WTC11 (cell line): Measurements from ENCODE around the gene FBXO40.

Experiments
- CREM ChIP-seq: sonication (generic); formaldehyde crosslinking; IDR thresholded peaks from 2 replicates; pipeline ENCODE4 v1.8.1; 2022; ENCODE audit warnings: mild to moderate bottlenecking, missing genetic modification reagents, moderate library complexity
- ZNF232 ChIP-seq: sonication (generic); formaldehyde crosslinking; IDR thresholded peaks from 2 replicates; pipeline ENCODE4 v1.8.0; 2022; ENCODE audit warnings: mild to moderate bottlenecking, missing genetic modification reagents
- ZNF423 ChIP-seq: fragments of 250-450 bp; sonication (Bioruptor Pico); IDR thresholded peaks from 2 replicates; pipeline ENCODE4 v2.1.2; 2022; ENCODE audit warnings: mild to moderate bottlenecking, moderate library complexity
- TF ChIP-seq, protein P1 (sequence below): fragments of 250-450 bp; sonication (Bioruptor Pico); IDR thresholded peaks from 2 replicates; pipeline ENCODE4 v1.9.0; 2021; ENCODE audit warnings: moderate library complexity, mild to moderate bottlenecking, inconsistent platforms, borderline replicate concordance
- TF ChIP-seq, protein P2 (sequence below): sonication (generic); formaldehyde crosslinking; IDR thresholded peaks from 2 replicates; pipeline ENCODE4 v1.8.0; 2022; ENCODE audit warnings: mild to moderate bottlenecking, missing genetic modification reagents
- TF ChIP-seq, protein P3 (sequence below): sonication (generic); formaldehyde crosslinking; IDR thresholded peaks from 2 replicates; pipeline ENCODE4 v1.8.0; 2022; ENCODE audit warnings: mild to moderate bottlenecking, missing genetic modification reagents
- TF ChIP-seq, protein P4 (sequence below): fragments of 200-600 bp; IDR thresholded peaks from 2 replicates; pipeline ENCODE4 v1.8.0; 2022; ENCODE audit warnings: antibody characterized with exemption
- TF ChIP-seq, protein P5 (sequence below): fragments of 250-450 bp; sonication (Bioruptor Pico); IDR thresholded peaks from 2 replicates; pipeline ENCODE4 v1.9.0; 2021; ENCODE audit warnings: mild to moderate bottlenecking
- TF ChIP-seq, protein P6 (sequence below): sonication (generic); formaldehyde crosslinking; IDR thresholded peaks from 2 replicates; pipeline ENCODE4 v1.8.1; 2023; ENCODE audit warnings: mild to moderate bottlenecking, missing genetic modification reagents

DNA sequence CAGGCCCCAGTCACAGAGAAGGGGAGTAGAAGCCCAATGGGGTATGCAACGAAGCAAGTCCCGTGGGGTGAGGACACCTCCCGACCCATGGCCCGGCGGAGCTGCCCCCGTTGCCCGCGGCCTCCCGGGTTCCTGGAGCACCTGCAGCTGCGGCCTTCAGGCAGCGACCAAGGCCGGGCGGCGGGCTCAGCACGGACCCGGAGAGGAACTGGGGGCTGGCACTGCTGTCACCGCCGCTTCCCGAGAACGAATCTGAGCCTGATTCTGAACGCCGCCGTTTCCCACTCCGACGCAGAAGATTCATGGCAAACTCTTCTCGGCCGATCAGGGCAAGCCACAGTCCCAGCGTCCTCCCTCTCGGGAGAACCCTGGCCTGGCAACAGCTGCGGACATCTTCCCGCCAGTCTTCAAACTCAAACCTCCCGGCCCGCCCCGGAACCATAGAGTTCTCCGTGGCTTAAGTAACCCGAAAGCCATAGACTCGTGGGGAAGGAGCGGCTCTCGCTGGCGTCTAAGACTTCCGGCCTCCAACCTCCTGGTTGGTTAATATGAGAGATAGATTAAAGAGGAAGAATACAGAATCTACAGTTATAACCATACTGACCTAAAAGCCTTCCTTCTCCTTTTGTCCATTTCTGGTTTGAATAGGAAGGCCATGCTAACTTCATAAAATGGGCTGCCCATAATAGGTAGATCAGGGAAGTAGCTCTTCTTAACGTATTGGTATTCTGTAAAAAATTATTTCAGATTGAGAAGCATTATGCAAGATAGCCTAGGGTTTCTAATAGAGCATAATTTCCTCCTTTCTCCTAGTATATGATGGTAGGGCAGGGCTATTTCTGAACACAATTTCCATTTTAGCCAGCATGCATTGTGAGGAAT, 47.4 kb upstream of the FBXO40 start, which contains the start of gene POLQ:
- no peak for TF ChIP-seq ZNF423 (CRISPR knock-in tag)
- TF ChIP-seq, protein P1, sequence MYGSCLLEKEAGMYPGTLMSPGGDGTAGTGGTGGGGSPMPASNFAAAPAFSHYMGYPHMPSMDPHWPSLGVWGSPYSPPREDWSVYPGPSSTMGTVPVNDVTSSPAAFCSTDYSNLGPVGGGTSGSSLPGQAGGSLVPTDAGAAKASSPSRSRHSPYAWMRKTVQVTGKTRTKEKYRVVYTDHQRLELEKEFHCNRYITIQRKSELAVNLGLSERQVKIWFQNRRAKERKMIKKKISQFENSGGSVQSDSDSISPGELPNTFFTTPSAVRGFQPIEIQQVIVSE (CRISPR knock-in tag), result no peak
- TF ChIP-seq, protein P2, sequence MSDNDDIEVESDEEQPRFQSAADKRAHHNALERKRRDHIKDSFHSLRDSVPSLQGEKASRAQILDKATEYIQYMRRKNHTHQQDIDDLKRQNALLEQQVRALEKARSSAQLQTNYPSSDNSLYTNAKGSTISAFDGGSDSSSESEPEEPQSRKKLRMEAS (CRISPR knock-in tag), result no peak
- TF ChIP-seq, protein P3, sequence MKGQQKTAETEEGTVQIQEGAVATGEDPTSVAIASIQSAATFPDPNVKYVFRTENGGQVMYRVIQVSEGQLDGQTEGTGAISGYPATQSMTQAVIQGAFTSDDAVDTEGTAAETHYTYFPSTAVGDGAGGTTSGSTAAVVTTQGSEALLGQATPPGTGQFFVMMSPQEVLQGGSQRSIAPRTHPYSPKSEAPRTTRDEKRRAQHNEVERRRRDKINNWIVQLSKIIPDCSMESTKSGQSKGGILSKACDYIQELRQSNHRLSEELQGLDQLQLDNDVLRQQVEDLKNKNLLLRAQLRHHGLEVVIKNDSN (CRISPR knock-in tag), result no peak
- TF ChIP-seq, protein P4, sequence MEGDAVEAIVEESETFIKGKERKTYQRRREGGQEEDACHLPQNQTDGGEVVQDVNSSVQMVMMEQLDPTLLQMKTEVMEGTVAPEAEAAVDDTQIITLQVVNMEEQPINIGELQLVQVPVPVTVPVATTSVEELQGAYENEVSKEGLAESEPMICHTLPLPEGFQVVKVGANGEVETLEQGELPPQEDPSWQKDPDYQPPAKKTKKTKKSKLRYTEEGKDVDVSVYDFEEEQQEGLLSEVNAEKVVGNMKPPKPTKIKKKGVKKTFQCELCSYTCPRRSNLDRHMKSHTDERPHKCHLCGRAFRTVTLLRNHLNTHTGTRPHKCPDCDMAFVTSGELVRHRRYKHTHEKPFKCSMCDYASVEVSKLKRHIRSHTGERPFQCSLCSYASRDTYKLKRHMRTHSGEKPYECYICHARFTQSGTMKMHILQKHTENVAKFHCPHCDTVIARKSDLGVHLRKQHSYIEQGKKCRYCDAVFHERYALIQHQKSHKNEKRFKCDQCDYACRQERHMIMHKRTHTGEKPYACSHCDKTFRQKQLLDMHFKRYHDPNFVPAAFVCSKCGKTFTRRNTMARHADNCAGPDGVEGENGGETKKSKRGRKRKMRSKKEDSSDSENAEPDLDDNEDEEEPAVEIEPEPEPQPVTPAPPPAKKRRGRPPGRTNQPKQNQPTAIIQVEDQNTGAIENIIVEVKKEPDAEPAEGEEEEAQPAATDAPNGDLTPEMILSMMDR, result no peak
- no peak for TF ChIP-seq CREM (CRISPR knock-in tag)
- peak; percentile 56; the same call in 1 of the 2 replicates for TF ChIP-seq ZNF232
- TF ChIP-seq, protein P5, sequence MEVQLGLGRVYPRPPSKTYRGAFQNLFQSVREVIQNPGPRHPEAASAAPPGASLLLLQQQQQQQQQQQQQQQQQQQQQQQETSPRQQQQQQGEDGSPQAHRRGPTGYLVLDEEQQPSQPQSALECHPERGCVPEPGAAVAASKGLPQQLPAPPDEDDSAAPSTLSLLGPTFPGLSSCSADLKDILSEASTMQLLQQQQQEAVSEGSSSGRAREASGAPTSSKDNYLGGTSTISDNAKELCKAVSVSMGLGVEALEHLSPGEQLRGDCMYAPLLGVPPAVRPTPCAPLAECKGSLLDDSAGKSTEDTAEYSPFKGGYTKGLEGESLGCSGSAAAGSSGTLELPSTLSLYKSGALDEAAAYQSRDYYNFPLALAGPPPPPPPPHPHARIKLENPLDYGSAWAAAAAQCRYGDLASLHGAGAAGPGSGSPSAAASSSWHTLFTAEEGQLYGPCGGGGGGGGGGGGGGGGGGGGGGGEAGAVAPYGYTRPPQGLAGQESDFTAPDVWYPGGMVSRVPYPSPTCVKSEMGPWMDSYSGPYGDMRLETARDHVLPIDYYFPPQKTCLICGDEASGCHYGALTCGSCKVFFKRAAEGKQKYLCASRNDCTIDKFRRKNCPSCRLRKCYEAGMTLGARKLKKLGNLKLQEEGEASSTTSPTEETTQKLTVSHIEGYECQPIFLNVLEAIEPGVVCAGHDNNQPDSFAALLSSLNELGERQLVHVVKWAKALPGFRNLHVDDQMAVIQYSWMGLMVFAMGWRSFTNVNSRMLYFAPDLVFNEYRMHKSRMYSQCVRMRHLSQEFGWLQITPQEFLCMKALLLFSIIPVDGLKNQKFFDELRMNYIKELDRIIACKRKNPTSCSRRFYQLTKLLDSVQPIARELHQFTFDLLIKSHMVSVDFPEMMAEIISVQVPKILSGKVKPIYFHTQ (CRISPR knock-in tag), result no peak
- TF ChIP-seq, protein P6, sequence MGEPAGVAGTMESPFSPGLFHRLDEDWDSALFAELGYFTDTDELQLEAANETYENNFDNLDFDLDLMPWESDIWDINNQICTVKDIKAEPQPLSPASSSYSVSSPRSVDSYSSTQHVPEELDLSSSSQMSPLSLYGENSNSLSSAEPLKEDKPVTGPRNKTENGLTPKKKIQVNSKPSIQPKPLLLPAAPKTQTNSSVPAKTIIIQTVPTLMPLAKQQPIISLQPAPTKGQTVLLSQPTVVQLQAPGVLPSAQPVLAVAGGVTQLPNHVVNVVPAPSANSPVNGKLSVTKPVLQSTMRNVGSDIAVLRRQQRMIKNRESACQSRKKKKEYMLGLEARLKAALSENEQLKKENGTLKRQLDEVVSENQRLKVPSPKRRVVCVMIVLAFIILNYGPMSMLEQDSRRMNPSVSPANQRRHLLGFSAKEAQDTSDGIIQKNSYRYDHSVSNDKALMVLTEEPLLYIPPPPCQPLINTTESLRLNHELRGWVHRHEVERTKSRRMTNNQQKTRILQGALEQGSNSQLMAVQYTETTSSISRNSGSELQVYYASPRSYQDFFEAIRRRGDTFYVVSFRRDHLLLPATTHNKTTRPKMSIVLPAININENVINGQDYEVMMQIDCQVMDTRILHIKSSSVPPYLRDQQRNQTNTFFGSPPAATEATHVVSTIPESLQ (CRISPR knock-in tag), result no peak
